Omental fat pad (tissue), 4 donors: ENCODE results near the gene COL6A1. TPM values are rescaled to one million over a fixed set of nuclear protein-coding genes. Genes with fewer than 3 reads are reported as not detected.

Experiments used
- ATAC-seq: fragments of 150-250 bp; one replicate; pipeline ENCODE4 v1.9.1; 2016; ENCODE audit warnings: mild to moderate bottlenecking, moderate library complexity; ENCODE audit not compliant: low FRiP score
- DNase-seq: peaks from one replicate; pipeline ENCODE4 v3.0.0-alpha.2; 2019; ENCODE audit warnings: low spot score
- total RNA-seq, 4 donors: library from RNA; depleted of rRNA; stranded (reverse); fragments of >200 nt; gene quantifications; one replicate each; pipeline ENCODE4 v1.1.0, GENCODE V29; 2016
- TF ChIP-seq, protein P1 (sequence below), 3 donors: fragments of 450-650 bp; IDR thresholded peaks; one replicate each; pipeline ENCODE4 v1.5.1; 2016 to 2017; ENCODE audit warnings: antibody characterized with exemption in 3 of 3, mild to moderate bottlenecking in 3 of 3, moderate library complexity in 2 of 3

COL6A1 gene
- total RNA-seq, 4 donors from 2014 or later, result 410 to 1,024 (median 521) TPM

DNA sequence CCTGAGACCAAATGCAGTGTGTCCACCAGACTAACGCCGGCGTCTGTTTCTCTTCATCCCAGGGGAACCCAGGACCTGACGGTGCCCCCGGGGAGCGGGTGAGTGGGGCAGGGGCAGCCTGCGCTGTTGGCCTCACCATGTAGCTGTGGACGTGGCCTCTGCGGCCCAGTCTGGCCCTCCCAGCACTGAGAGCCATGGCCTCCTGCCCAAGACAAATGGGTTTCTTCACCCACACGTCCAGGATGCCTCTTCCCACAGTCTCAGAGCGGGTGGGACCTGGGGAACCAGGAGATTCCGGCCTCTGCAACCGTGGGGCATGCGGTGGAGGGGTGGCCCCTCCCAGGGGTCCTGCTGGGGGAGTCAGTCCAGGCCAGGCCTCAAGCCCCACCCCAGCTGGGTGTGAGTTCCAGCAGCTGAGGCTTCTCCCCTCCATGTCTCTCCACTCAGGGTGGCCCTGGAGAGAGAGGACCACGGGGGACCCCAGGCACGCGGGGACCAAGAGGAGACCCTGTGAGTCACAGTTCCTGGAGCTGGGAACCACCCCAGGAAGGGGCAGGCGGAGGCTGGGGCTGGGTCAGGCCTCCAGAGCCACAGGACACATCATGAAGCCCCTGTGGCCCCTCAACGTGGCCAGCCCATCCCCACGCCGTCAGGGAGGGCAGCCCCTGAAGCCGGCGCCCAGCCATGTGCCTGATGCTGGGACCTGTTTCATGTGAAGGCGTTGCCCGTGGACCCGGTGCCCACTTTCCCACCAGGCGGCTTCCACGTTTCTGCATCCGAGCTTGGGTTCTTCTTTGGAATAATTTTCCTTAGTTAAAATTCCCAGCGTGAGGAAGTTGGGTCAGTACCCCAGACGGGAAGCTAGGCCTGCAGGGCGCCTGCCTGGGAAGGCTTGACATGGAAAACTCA is 11.0 kb downstream of the COL6A1 start:
- DNase-seq (peak; percentile 15), ATAC-seq (no peak)
- TF ChIP-seq, protein P1, sequence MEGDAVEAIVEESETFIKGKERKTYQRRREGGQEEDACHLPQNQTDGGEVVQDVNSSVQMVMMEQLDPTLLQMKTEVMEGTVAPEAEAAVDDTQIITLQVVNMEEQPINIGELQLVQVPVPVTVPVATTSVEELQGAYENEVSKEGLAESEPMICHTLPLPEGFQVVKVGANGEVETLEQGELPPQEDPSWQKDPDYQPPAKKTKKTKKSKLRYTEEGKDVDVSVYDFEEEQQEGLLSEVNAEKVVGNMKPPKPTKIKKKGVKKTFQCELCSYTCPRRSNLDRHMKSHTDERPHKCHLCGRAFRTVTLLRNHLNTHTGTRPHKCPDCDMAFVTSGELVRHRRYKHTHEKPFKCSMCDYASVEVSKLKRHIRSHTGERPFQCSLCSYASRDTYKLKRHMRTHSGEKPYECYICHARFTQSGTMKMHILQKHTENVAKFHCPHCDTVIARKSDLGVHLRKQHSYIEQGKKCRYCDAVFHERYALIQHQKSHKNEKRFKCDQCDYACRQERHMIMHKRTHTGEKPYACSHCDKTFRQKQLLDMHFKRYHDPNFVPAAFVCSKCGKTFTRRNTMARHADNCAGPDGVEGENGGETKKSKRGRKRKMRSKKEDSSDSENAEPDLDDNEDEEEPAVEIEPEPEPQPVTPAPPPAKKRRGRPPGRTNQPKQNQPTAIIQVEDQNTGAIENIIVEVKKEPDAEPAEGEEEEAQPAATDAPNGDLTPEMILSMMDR (IDR thresholded peaks at IDR 0.05), result no peak

DNA sequence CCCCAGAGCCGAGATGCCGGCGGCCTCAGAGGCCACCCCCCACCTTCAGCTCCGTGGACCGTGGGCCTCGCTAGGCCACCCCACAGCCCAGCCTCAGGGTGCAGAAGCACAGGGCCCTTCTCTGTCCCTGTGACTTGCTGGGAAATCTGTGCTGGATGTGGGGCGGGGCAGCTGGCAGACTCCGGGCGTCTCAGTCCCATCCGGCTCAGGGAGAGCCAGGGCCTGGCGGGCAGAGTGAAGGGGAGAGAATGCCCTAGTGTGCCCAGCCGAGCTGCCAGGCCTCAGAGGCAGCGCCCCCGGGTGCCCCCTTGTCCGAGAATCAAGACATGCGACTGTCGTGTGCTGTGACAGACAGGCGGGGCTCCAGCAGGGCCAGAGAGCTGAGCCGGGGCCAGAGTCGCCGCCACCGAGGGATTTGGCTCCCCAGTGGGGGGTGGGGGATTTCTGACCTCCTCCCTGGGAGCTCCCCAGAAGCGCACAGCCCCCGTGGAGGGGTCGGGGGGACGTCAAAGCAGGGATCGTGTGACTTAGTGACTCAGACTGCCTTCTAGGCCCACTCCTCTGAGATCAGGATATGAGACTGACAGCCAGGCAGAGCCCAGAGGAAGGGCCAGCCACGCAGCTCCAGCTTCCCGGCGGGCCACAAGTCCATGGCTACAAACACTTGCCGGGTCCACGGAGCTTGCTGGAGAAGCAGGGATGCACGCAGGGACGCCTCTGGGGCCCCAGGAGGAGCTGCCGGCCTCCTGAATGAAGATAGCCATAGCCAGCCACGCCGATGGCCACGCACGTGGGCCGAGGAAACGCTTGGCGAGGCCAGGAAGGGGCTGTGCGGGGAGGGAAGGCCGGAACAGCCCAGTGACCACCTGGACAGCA is 11.9 kb downstream of the COL6A1 start:
- DNase-seq, result peak; percentile 17
- TF ChIP-seq, protein P1 (IDR thresholded peaks at IDR 0.05), result no peak
- no peak for ATAC-seq

DNA sequence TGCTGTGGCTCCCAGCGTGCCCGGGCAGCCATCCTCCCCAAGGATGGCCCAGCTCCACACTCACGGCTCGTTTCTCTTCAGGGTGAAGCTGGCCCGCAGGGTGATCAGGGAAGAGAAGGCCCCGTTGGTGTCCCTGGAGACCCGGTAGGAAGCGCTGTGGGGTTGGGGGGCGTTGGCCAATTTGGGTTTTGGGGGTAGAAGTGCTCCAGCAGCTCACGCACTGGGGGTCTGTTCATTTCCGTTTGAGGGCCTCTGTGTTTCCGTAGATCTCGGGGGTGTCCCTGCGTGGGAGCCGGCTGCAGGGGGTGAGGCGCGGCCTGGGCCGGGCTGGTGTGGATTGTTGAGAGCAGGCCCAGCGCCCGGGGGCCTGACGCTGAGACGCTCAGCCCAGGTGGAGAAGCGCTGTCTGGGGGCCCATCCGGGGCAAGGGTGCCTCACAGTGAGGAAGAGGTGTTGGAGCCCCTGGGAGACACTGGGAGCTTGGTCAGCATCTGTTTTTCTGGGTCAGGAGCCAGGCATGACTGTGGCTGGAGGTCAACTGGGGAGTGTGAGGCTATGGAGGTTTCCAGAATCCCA is 12.6 kb downstream of the COL6A1 start:
- TF ChIP-seq, protein P1 (IDR thresholded peaks at IDR 0.05), result no peak
- DNase-seq (peak; percentile 19), ATAC-seq (no peak)

DNA sequence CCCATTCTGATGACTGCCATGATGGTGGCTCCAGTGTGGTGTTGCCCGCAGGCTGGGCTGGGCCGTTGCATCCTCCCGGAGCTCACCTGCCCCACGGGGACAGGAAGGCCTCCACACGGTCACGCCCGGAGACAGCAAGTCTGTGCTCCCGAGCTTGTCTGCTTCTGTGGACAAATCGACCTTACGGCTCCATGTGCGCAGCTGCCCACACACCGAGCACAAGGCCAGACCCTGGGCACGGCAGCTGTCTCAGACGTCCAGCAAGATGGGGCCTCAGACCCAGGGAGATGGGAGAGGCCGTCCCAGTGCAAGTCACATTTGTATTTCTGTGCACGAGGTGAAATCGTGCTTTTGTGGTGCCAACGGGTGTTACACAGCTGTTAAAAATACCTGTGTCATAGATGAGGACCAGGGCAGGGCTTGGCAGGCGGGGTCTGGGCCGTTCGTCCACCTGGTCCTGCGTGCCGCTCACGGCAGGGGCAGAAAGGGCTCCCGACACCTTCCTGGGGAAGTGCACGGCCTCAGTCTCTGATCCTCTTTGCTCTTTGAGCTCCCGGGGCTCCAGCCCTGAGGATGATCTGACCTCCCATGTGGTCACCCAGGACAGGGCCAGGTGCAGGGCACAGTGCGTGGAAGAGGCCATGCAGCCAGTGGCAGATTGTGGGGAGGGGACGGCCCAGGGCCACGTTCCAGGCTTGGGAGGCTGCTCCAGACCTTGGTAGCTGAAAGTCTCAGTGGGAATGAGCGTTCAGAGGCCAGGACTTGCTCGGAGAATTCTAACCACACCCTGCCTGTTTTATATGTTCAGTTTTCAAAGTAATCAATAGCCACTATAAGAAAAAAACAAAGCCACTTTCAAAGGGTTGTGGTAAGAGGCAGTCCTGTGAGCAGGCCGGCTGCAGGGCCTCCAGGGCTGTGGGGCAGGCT is 13.5 kb downstream of the COL6A1 start:
- ATAC-seq, result no peak
- DNase-seq, result peak; percentile 12
- TF ChIP-seq, protein P1 (IDR thresholded peaks at IDR 0.05), result no peak

DNA sequence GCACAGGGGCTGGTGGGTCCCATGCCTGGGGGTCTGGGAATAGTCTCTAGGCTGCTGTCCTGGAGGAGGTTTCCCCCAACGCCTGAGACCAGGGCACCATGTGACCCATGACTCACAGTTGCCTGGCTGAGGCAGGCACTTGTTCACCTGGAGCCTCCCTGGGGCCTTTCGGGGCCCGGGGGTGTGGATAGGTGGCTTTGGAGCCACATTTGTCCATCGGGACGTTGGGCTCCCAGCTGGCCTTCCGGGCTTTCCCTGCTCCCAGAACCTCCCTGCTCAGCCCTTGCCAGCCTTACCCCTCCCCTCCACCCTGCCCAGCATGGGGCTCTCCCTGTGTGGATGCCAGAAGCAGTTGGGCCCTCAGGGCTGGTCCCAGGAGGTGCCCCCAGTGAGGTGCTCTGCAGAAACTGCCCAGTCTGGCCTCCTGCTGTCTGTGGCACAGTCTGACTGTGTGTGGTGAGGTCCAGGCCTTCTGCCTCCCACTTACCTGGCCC is 14.2 kb downstream of the COL6A1 start:
- DNase-seq, result no peak
- TF ChIP-seq, protein P1 (IDR thresholded peaks at IDR 0.05), result no peak

More for the DNA sequence above, 14.2 kb downstream of the COL6A1 start:
- ATAC-seq, result no peak
